CD4-positive, alpha-beta T cell treated with Interleukin-17A for 4 hours (primary cell): ENCODE data around the gene THADA.

Source experiments
- DNase-seq: peaks from one replicate; pipeline ENCODE4 v3.0.0-alpha.2; 2020; ENCODE audit warnings: mixed read lengths

The THADA gene

DNA sequence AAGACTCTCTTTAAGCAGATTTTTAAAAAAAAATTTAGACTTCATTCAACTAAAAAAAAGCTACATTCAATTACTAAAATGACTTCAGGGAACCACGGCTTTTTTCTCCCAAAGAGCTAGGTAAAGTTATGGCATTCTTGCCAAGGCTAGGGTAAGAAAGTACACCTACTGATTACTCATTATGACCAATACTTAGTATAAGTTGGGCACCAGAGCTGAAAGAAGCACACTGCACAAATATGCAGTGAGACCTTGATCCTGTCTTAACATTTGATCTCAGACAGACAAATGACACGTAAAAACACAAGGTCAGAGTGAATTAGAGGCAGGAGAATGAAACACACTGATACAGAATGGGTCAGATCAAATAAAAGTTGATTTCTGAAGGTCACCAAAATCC is 88.7 kb downstream of the THADA start:
- DNase-seq: no peak

DNA sequence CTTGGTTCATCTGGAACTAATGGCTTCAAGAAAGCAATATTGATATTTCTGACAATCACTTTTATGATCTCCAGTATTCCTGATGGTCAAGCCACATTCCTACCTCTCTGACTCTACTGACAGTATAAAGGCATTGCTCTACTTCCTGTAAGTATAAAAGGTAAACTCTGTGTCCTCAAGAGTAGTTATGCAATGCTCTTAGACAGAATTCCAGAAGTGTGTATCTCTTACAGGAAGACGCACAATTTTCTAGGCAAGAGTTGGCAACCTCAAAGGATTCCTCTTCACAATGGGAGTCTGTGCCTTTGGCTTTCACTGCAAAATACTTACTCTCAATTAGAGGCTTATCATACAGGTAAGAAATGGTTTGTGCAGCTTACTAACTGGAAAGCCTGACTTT is 100.1 kb downstream of the THADA start:
- no peak for DNase-seq

DNA sequence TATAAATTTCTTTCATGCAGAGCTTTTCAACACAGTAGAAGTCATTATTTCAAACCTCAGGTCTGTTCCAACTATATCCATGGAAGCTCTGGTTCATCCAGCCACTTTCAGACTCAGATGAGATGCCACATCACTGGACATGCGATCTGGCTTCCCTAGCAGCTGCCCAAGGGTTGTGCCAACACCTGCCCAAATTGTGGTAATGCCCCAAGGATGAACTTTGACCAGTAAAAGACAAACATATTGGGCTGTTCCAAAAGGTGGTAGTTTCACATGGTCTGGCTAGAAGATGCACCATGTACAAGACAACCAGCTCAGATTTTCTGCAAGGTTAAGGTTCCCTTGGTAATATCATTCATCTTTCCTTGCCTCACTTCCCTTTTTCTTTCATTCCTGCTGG is 101.9 kb downstream of the THADA start:
- no peak for DNase-seq

DNA sequence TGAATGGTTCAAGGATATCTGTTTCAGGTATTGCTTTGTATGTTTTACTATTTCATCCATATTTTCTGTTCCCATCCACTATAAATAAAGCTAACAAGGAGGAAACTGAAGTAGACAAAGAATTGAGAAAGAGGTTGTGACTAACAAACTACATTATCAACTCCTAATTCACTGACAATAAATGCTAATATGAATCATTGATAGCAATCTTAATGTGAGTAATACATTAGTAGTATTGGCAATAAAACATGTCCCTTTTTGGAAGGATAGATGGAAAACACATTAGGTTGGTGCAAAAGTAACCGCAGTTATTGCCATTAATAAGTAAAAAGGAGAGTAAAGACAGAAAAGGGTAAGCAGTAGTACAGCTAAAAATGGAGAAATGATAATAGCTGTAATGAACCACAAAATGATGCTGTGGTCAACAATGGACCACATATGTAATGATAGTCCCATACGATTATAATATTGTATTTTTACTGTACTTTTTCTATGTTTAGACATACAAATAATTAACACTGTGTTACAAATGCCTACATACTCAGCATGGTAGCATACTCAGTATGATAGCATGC is 104.7 kb downstream of the THADA start:
- DNase-seq: no peak

DNA sequence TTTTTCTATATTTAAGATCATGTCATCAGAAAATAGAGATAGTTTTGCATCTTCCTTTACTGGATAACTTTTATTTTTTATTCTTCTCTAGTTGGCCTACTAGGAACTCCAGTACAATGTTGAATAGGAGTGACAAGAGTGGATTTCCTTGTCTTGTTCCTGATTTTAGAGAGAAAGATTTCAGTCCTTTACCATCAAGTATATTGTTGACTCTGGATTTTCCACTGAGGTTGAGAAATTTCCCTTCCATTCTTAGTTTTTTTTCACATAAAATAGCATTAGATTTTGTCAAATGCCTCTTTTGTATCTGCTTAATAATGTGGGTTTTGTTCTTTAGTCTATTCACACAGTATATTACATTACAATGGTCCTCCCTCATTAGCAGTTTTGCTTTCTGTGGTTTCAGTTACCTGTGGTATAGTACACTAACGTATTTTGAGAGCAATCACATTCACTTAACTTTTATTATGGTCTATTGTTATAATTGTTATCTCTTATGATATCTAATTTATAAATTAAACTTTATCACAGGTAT is 105.5 kb downstream of the THADA start:
- no peak for DNase-seq

DNA sequence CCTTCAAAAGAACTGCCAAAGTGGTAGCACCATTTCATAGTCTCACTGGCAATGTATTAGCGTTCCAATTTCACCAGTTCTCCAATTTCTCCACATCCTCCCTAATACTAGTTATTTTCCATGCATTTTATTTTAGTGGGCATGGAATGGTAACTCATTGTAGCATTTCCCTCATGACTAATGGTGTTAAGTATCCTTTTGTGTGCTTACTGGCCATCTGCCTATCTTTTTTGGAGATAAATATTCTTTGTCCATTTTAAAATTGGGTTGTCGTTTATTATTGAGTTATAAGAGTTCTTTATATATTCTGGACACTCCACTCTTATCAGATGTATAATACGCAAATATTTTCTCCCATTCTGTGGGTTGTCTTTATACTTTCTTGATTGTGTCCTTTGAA is 107.1 kb downstream of the THADA start:
- DNase-seq: no peak

DNA sequence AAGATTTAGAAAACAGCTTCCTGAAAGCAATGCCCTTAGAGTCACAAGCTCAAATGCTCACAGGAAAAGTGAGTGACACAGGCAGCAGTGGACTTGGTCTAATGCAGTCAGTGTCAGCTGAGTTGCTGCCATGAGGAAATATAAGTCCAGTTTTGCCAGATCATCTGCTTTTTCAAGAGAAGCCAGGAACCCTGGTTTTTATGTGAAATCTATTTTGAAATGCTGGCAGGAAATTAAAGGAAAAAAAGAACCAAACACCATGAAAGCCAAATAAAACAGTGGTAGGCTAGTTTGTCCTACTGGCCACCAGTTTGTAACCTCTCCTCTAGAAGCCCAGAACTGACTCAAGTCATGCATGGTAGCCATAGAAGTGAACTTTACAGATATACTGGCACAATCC is 109.2 kb downstream of the THADA start:
- no peak for DNase-seq

DNA sequence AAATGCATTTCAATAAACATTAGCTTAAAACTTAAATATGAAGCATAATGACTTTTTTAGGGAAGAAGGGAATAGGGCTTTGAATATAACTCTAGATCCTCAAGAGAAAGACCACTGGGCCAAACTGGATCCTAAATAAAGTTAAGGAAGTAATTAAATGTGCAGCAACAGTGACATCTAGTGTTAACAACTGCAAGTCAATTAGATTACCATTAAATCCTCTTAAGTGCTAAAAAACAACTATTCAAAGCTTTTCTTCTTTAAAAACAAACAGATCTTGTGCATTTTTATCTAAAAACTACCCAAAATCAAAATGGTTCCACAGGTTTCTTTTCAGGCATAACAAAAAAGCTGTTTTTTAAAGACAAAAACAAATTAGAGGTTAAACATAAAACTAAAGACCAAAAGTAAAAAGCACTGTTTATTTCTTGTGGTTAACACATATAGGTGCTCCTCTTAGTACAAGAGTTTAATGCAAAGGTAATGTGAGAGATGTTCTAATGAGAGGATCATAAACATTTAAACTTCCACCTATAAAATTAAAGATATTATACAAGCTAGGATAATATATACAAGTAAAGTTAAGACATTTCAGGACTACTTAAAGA is 111.4 kb downstream of the THADA start:
- DNase-seq: no peak

DNA sequence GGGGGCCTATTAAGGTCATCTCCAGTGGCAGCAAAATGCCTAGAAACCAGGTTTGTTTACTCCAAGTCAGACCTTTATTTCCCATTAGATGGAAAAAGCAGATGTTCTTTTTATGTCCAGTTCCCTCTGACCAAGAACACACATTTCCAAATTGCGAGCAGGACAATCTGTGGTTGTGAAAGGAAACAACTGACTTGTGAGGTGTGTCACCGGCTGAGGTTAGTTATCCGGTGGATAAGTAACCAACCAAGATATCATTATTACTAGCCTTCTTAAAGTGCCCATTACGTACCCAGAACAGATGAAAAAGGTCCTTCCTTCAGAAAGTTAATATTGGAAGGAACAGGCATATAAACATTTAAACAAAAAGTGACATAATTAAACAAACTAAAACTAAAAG is 112.9 kb downstream of the THADA start:
- no peak for DNase-seq

DNA sequence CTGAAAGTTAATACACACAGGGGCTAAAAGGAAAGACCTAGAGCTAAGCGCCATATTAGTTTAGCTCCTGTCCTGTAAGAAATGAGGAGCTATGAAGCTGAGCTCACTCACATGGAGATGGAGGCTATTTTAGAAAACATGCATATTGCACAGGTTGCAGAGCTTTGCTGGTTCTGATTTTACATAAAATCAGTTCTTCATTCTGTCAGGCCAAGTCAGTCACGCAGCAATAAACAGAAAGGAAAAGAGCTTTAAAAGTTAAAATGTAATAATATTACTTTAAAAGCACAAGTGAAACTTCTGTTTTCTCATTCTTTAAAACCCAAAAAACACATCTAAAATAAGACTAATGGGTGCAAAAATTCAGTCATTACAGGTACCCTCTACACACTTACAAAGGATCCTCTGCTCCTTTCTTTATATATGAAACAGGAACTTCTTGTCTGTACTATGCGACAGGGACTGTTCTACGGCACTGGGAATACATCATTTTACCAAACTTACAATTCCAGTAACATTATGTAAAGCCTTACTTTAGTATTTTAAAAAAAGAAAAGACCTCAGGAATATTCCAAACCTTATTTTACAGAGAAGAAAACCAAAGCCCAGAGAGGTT is 113.8 kb downstream of the THADA start:
- no peak for DNase-seq

DNA sequence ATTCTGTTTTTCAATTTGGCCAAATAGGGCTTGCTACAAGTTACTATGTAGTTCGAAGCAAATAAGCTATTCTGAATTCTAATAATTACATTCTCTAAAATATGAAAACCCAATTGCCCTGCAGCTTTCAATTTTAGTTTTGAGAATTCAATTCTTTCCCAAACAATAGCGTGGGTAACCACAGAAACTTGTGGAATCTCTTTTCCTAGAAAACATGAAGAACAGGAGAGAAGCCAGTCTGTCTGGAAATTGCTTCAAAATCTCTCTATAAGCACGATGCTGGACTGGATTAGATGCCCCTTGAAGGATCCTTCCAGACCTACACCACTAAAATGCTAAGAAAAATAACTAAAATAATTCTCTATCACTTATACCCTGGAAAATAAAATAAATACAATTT is 115.0 kb downstream of the THADA start:
- no peak for DNase-seq

DNA sequence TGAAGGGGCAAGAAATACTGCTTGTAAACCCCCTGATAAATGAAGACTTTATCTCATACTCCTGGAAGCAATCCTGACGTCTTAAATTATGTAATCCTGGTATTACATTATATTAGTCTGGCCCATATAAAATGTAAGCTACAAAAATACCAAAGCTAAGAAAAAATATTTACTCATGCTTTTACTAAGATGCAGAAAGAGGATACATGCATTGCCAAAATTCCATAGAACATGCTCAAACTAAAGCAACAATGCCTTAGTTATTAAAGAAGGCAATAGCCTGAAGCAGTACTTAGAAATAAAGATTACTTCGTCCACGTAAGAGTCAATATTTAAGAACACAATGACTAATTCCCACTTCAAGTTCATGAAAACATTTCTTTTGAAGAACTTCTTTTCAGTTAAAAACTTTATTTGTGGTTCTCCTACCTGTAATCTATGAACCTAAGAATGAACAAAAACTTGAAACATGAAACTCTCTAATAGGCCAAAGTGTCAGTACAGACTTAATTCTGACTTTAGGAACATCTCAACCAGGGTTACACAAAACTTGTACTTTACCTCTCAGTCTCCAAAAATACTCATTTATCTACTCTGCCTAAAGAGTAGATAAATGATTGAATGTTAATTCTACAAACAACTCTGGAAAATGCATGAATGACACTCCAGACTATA is 117.3 kb downstream of the THADA start:
- DNase-seq: no peak

DNA sequence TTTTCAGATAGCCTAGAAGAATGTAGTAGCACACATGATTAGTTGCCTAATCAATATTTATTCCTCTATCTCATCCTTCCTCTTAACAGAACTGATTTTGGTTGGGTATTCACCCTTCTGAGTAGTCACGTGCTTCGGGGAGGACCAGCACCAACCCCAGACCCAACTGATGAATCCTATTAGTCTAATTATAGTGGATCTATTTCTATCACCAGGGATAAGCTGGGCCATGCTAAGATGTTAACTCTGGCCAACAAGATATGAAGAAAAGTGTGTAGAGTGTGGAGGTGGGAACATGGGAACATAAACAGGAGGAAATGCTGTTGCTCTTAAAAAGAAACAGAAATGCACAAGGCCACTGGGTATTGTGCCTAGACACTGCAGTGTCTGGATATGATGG is 119.9 kb downstream of the THADA start:
- DNase-seq: no peak

DNA sequence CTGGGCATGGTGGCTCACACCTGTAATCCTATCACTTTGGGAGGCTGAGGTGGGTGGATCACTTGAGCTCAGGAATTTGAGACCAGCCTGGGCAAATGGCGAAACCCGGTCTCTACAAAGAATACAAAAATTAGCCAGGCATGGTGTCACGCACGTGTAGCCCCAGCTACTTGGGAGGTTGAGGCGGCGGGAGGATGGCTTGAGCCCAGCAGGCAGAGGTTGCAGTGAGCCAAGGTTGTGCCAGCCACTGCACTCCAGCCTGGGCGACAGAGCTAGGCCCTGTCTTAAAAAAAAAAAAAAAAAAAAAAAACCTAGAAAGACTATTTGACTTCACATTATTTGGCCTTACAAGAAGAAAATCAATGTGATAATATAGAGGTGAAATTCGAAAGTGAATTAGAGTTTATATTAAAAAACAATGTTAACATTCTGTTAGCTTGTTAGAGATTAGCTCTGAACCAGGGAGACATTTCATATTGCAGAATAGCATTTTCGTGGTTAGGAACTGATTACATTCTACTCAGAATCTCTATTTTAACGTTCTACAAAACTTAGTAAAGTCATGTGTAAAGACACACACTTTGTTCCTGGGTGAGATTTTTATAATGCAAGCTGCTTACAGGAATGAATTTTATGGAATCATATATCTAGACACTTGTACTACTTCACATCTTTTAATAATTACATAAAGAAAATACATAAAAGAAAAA is 120.5 kb downstream of the THADA start:
- DNase-seq: no peak

DNA sequence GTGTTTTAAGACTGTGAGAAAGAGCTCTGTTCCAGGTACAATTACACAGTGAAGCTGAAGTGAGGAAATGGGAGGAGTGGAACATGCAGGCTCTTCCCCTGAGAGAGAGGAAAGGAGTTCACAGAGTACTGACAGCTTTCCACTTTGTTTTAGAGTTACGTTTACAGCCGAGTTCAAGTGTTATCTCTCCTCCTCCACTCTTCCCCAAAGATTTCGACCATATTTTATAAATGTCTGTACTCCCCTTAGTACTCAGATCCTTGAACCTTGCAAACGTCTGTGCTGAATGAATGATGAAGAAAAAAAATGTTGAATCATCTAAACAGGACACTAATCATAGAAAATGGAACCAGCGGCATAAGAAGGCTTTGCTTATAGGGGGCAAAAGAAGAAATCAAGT is 121.6 kb downstream of the THADA start:
- DNase-seq: no peak

DNA sequence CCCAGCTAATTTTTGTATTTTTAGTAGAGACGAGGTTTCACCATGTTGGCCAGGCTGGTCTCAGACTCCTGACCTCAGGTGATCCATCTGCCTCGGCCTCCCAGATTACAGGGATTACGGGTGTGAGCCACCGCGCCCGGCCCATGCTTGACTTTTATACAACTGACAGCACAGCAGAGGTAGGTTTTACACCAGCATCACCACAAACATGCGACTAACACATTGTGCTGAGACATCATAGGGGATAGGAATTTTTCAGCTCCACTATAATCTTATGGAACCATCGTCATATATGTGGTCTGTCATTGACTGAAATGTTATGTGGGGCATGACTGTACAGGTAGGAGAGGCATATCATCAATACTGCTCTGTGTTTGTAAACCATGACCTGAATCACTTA is 122.1 kb downstream of the THADA start:
- no peak for DNase-seq

DNA sequence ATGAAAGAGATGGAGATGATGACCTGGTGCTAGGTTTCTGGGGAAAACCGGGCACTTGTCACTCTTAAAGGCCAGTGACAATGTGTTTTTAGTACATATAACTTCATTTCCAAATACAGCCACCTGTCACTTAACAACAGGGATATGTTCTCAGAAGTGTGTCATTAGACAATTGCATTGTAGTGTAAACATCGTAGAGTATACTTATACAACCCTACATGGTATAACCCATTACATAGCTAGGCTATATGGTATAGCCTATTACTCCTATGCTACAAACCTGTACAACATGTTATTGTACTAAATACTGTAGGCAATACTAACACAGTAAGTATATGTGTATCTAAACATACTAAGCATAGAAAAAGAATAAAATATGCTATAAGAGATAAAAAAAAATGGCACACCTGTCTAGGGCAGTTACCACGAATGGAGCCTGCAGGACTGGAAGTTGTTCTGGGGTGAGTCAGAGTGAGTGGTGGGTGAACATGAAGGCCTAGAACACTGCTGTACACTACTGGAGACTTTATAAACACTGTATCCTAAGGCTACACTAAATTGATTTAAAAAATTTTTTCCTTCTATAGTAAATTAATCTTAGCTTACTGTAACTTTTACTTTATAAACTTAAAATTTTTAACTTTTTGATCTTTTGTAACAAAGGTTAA is 123.2 kb downstream of the THADA start:
- DNase-seq: no peak

DNA sequence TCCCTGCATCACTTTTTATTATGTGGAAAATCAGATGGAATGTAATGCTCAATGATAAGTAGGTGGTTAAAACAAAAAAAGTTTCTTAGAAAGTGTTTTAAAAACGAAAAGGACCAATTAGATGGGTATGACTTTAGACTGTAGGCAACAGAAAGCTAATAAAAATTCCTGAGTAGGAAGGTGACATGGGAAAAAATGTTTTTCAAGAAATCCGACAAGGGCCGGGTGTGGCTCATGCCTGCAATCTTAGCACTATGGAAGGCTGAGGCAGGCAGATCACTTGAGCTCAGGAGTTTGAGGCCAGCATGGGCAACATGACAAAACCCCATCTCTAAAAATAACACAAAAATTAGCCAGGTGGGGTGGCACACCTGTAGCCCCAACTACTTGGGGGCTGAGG is 126.1 kb downstream of the THADA start:
- no peak for DNase-seq

DNA sequence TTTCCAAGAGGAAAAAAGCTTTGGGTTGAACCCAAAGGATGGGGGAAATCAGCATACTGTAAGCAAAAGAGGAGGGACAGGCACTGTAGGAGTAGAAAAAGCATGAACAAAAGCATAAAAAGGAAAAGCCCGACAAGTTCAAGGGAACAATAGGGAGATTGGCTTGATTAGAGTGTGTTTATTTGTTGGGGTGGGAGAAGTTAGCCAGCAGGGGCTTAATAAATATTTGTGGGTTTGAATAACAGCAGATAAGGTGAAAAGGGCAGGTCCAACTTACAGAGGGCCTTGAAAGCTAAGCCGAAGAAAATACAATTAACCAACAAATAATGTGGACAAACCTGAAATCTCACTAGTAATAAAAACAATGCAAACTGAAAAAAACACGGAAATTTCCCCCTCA is 126.7 kb downstream of the THADA start:
- DNase-seq: no peak

DNA sequence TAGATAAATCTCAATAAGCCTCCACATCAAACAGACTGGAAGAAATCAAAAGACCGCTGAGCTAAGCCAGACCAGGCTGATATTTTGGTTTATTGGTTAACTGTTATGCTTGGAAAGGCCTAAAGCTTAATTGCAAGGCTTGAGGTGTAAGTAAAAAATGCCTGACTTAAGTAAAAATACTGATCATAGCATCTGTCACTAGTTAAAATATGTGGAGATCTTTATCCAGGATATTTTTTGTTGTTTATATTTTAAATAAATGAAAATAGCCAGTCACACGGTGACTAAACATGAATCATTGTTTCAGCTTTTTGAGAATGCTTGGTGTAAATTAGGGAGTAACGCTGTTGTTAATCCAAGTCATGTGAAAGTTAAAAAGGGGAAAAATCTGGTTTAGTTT is 127.9 kb downstream of the THADA start:
- DNase-seq: no peak

DNA sequence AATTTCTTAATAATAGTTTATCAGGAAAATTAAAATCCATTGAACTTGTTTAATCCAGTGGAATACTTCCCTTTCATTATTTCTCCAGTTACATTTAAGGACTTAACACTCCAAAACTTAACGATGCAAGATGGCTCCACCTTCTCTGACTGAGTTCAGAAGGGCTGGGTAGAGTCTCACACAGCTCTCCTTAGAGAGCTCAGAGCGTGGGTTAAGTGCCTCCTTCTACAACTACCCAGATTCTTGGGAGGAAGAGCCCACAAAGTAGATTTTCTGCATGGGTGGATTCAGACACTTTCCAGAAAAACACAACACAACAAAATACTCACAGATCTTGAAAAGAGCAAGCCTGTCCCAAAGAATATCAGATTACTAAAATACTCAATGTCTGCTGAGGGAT is 130.6 kb downstream of the THADA start:
- no peak for DNase-seq

DNA sequence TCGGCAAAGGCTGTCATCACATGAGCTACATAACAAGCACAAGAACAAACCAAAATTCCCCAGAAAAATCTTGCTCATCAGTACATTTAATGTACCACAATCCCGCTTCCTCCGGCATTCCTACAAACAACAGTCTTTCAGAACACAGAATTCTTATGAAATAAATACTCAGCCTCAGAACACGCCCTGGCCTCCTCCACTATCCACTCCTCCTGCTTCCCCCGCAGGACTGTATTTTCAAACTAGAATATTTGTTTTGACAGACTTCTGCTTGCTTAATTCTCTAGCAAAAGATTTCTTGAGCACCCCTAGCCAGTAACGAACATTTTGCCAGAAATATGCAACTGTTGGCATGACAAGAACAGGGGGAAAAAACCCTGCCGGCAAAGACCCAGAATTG is 131.2 kb downstream of the THADA start:
- no peak for DNase-seq
